Right lung (tissue), 5 donors: Measurements from ENCODE around the gene SH2D2A. TPM values are rescaled to one million over a fixed set of nuclear protein-coding genes. Genes with fewer than 3 reads are reported as not detected.

Experiments used
- DNase-seq, 2 donors: peaks; one replicate each; pipeline ENCODE4 v3.0.0-alpha.2; 2013
- polyA plus RNA-seq, 5 donors: library from polyadenylated mRNA; unstranded; fragments of 120-200 nt; gene quantifications; one replicate each; pipeline versions ENCODE4 v1.2.1 to v1.2.3, GENCODE V29; 2013; ENCODE audit warnings: inconsistent platforms in 1 of 5, low replicate concordance in 1 of 5; ENCODE audit not compliant: insufficient read length in 5 of 5, insufficient read depth in 1 of 5

The SH2D2A gene
- polyA plus RNA-seq, 5 donors, result 0.46 to 0.88 (median 0.55) TPM

DNA sequence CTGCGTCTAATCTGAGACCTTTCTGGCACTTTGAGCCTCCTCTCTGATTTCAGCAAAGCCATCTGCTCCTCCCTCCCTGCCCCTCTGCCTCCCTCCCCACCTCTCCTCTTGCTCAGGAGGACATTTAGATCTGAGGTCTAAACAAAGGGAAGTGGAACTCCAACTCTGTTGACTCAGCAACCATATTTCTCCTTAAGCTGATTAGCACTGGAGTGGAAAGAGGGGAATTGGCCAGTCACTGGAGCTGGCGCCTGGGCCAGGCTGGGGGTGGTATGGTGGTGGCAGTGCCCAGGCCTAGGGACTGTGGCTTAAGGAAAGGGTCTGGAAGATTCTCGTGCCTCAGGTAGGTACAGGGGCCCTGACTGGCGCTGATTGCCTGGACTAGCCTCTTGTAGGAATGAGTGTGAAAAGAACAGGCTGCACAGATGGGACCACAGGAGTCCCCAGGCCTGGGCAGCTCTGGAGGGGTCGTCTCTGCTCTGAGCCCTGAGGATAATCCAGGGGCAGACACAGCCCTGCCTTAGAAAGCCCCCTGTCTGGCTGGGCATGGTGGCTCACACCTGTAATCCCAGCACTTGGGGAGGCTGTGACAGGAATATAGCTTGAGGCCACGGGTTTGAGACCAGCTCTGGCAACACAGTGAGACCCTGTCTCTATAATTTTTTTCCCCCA is 11.9 kb downstream of the SH2D2A start:
- no peak for DNase-seq

DNA sequence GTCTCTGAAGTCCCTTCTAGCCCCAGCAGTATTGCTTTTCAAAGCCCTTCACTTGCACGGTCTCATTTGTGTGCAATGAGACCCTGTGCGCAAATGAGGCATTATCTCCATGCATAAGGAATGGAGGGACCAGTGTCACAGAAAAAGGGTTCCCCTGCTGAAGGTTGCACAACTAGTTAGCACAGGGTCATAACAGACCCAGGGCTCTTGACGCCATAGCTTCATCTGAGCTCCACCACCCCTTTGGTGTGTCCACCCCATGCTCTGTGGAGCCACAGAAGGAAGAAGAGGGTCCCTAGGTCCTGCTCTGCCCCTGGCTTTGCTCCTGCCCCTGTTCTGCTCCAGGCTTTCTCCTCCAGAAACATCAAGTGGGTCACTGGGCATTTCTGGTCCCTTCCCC is 12.6 kb downstream of the SH2D2A start:
- DNase-seq, result no peak

DNA sequence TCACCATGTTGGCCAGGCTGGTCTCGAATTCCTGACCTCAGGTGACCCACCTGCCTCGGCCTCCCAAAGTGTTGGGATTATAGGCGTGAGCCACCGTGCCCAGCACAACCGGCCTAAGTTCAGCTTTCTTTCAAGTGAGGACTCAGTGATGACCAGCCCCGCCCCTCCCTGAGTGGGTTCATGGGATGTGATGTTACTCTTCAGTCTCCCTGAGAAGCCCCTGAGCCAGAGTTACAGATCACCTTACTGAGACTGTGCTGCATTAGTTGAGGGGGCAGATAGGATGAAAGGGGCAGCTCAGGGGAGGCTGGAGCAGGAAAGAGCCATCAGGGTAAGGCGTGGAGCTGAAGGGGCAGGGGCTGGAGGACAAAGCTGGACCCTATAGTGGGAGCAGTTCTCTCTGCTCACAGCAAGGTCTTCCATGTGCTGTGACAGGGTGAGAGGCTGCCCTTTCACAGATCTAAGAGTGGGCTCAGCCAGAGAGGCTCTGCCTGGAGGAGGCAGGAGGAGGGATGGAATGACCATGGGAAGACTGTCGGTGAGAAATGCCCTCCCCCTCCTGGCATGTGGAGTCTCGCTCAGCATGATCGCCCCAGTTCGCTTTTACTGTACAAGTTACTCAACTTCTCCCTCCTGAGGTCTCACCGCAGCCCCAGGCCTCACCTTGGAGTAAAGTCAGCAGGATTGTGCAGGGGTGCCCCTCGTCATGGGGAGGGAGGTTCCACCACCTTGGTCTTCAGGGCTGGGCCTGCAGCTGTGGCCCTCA is 13.4 kb downstream of the SH2D2A start:
- DNase-seq, result no peak

DNA sequence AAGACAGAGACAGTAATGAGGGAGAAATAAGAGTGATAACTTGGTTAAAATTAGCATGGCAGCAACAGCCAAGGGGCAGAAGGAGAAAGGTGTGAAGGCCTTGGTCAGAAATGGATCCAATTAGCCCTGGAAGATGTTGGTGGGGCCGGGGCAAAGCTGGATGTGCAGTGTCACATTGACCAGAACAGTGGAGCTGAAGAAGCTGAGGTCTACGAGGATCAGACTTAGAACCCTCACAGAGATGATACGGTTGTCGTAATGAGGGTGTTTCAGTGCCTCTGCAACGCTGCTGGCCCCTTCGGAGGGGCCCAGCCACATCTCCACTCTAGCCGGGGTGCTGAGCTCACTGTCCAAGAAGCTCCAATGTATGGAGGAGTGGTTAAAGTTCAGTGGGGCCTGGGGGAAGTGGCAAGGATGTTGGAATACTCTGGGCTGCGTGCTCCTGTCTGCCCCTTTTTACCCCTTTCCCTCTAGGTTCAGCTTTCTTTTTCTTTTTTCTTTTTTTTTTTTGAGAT is 14.2 kb downstream of the SH2D2A start:
- DNase-seq, result no peak

DNA sequence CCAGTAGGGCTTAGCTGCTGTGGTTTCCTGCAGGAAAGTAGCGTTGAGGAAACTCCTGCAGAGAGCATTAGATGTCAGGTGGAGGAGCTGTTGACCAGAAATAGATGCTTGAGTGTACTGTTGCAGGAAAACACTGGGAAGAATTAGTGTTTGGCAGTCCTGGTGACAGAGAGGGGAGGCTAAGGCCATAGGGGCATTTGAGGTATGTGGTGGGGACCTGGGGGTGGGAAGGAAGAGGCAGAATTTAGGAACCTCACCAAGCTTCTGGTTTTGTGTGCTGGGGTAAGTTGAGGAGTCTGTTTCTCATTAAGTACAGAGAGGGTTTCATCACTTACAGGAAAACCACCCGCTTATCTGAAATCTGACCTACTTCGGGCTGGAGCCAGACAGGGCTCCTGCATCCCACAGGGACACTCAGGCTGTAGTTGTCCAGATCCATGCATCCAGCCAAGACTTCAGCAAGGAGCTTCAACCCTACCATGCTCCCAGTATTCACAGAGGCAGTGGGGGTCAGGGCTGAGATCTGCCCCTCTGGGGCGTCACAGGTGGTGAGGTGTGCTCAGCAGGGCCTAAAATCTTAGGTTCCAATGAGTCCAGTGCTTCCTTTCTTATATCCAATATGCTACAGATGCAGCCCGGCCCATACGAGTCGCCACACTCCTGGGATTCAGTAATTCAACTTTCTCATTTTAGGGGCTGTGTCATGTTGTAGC is 15.1 kb downstream of the SH2D2A start:
- no peak for DNase-seq

DNA sequence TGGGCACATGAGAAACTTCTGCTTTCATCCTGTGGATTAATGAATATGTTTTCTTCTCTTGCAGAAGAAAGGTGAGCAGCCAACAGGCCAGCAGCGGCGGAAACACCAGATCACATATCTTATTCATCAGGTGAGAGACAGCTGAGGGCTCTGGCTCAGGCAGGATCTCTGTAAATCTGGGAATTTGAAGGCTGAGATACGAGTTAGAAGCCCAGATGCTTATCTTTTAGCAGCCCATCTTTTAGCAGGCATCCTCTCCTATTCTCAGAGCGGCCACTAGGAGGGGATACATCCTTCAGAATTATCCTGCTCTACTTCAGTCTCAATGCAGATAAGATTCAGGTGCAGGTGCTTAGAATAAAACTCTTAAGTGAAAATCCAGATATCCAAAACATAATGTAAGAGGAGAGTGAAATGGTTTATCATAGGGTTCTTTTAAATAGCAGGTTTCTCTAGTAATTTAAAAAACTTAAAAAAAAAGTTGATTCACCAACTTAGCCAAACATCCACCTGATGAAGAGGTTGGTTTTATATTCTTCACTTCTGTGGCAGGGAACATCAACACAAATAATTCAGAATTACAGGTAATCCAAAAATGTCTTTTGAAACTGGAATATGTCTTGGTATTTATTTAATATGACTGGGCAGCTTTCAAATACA is 19.3 kb downstream of the SH2D2A start:
- DNase-seq, result no peak

DNA sequence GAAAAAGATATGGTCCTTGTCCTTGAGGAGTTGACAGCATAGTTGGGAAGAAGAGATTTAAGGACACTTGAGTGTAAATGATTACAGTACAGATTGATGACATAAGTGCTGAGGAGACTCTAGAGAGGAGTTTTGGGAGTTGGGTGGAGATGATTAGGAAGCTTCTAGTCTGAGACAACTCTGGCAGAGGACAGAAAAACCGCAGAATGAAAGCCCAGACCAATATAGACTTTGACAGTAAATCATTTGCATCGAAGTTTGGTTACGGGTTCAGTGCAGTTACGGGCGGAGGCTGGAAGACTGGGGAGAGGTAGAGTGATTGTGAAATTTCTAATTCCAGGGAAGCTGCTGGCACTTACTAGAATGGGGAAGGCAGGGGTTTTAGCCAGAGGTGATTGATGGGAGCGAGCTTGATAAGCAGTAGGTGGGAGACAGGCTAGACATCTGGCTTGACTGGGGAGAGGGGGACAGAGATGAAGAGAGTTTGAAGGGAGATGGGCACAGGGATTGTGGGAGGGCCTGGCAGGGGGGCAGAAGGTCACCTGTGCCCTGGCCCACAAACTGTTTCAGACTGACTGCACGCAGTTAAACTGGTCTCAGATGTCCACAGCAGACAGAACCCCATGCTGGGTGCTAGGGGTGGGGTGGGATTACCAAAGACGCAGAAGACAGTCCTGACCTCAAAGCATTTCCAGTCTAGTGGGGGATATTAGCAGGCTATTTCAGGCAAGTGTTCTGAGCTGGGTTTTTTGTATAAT is 20.1 kb downstream of the SH2D2A start:
- no peak for DNase-seq

DNA sequence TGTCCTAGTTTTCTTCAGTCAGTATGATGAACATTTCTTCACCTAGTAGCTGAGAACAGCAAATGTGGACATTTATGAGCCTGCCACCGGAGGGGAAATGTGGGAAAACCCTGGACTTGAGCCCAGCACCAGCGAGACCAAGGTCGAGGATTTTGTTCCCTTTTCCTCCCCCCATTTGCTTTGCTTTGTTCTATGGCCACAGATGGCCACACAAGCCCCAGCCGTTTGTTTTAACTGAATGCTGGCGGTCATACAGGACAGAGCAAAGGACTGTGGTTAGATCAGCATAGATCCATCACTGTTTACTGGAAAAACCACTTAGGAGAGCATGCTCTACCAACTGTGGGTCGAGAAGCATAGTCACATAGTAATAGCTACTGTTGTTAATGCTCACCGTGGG is 20.9 kb downstream of the SH2D2A start:
- DNase-seq, result no peak

DNA sequence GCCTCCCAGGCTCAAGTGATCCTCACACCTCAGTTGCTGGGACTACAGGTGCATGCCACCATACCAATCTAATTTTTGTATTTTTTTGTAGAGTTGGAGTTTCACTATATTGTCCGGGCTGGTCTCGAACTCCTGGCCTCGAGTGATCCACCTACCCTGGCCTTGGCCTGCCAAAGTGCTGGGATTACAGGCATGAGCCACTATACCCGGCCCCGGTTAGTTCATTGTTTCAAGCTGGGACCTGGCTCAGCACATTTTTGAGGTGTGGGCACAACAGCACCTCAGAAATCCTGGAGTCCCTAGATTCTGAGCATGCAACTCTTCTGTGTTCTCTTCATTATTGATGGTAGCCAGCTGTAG is 21.3 kb downstream of the SH2D2A start:
- no peak for DNase-seq

DNA sequence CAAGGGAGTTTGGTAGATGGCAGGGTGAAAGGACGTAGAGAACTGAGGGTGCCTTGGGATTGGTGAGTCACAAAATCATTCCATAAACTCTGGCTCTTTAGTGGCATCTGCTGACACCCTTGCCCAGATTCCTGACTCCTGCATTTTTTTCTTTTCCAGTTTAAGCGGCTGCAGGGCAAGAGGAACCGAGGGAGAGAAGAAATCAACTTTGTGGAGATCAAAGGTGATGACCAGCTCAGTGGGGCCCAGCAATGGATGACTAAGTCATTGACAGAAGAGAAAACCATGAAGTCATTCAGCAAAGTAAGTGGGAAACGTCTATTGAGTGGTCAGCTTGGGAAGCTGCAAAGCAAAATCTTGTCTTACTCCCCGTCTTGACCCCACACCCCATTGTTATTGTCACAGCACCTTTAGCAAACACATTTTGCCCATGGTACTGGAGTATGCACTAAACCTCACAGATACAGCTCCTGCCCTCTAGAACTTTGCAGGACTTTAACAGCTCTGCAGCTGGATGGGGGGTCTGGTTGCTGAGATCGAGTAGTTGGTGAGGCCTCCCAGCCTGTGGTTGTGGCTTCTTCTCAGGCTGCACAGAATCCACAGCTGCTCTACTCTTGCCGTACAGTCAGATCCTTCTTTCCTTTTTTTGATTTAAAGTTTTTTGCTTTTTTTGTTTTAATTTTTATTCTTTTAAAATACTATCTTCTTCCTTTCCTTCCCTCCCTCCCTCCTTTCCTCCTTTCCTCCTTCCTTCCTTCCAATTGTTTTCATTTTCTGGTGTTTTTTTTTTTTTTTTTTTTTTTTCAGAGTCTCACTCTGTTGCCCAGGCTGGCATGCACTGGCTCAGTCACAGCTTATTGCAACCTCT is 21.9 kb downstream of the SH2D2A start:
- DNase-seq, result no peak

DNA sequence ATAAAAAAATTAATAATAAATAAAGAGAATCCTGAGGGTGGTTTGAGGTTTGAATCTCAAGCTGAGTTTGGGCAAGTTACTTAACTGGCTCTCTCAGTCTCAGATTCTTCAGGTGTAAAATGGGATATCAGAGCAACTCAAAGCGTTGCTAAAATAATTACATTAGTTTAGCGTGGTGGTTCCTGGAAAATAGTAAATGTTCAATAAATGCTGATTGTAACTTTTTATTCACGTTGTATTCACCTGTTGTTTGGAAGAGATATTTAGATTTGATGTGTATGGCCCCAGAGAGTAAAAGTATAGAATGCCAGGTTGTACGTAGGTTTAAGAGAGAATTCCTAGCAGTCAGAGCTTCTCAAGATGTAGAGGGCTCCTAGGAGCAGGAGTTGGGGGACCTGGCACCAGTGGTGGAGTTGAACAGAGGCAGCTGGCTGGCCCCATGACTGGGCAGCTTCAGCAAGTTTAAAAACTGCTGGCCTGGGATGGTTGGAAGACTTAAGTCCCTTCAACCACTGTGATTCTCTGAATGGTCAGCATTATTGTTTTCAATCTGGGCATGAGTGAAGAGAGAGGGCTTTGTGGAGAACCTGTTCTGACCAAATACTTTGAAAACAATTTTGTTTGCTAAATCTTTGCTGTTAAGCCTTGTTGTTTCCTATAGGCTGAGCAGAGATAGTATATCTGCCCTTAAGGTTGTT is 26.9 kb downstream of the SH2D2A start:
- DNase-seq, result no peak

DNA sequence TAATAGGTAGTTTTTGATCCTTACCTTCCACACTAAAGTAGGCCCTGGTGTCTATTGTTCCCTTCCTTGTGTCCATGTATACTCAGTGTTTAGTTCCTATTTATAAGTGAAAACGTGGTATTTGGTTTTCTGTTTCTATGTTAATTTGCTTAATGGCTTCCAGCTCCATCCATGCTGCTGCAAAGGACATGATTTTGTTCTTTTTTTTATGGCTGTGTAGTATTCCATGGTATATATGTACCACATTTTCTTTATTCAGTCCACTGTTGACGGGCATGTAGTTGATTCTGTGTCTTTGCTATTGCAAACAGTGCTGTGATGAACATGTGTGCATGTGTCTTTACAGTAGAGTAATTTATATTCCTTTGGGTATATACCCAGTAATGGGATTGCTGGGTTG is 28.5 kb downstream of the SH2D2A start:
- no peak for DNase-seq

DNA sequence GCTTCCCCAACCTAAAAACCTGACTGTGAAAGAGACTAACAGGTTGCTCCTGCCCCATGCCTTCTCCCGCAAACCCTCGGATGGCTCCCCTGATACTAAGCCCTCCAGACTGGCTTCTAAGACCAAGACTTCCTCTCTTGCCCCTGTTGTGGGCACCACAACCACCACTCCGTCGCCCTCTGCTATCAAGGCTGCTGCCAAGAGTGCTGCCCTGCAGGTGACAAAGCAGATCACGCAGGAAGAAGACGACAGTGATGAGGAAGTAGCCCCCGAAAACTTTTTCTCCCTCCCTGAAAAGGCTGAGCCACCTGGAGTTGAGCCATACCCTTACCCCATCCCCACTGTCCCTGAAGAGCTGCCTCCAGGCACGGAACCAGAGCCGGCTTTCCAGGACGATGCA is 30.0 kb downstream of the SH2D2A start:
- no peak for DNase-seq

DNA sequence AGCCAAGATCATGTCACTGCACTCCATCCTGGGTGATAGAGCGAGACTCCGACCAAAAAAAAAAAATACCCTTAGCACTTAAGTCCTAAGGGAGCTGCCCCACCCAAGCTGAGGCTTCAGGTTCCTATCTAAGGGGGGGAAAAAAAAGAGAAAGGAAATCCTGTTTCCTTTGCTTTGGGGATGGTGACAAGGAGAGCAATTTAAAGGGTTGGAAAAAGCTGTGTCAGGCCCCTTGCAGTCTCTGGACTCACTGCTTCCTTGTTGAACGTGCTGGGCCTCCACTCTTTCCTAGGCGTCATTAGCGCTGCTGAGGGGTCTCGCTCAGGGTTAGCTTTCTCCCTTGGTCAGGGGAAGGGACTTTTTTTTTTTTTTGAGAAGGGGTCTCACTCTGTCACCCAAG is 31.2 kb downstream of the SH2D2A start:
- DNase-seq, result no peak

DNA sequence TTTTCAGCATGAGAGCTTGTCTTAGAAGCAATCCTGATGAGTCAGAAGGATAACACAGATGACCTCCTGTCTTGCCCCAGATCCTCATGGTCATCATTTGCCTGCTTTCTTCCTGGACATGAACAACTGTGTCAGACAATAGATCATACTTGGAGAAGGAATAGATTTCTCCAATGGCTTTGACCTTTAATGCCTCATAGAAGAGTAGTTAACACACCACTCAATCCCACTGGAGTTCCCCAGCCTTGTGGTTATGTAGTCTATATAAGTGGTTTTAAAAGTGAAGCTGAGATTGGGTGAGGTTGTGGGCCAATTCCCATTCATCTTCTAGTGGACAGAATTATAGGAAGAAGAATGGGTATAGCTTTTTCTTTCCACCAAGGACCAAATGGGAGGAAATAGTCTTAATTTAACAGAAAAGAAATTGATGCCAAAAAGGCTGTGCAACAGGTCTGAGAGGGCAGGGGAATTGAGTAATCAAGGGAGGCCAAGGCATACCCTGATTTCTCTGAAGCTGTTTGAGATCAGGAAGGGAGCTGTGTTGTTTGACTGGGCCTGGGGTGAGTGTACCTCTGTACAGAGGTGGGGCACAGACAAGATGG is 35.0 kb downstream of the SH2D2A start:
- no peak for DNase-seq

DNA sequence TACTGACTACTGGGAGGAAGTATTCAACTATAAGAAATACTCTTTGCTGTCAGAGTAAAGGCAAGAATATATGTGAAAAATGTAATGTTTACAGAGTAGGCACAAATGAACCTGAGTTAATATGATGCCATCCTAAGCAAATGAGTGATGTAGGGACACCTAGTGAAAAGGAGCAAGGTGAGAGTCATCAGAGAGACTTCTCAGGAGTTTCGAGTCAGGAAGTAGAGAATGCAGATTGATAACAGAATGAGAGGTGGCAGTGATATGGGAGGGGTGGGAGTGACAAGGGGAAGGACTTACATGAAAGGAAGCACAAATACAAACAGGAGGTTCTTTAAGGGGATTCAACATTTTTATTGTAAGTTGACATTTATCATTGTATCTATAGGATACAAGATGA is 39.1 kb downstream of the SH2D2A start:
- no peak for DNase-seq

DNA sequence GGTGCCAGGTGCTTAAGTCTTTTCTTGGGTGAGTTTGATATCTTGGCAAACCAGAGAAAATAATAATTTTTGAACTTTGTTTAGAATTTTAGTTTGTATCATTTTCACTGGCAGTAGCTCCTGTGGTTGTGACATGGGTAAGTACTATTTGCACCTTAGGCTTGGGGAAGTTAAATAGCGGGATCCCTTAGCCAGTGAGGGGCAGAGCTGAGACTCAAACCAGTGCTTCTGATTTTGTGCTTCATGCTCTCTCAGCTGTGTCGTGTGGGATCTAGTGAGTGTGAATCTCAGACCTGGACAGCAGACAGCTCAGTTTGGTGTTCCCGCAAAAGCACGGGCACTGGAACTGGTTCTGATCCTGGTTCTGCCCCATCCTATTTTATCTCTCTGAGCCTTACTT is 39.7 kb downstream of the SH2D2A start:
- no peak for DNase-seq

DNA sequence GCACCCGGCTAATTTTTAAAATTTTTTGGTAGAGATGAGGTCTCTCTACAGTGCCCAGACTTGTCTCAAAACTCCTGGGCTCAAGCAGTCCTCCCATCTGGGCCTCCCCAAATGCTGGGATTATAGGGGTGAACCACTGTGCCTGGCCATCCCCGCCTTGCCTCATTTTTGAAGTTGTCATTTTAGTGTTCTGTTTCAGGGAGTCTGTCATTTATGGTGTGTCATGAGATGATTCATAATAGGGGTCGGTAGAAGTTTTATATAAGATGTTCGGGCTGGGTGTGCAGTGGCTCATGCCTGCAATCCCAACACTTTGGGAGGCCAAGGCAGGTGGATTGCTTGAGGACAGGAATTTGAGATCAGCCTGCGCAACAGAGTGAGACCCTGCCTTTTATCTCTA is 40.8 kb downstream of the SH2D2A start:
- no peak for DNase-seq

DNA sequence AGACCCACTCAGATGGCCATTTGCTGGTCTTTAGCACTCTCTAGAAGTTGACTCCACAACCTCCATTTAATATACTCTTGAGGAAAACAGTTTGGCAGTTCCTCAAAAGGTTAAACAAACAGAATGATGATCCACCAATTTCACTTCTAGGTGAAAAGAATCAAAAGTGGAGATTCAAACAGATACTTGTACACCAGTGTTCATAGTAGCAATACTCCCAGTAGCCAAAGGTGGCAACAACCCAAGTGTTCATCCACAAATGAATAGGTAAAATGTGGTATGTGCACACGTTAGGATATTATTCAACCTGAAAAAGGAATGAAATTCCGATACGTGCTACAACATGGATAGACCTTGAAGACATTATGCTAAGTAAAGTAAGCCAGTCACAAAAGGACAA is 43.0 kb downstream of the SH2D2A start:
- no peak for DNase-seq
